T-helper 1 cell treated with Interleukin-12 subunit alpha and Interleukin-12 subunit beta and Interleukin-4 antibody, amounts not matched to agents 30 ng/mL and 1 ng/mL, for 36 hours (primary cell): Measurements from ENCODE around the gene MFSD12. TPM values are rescaled to one million over a fixed set of nuclear protein-coding genes. Genes with fewer than 3 reads are reported as not detected.

Experiments
- intact Hi-C: fragments of 100-400 bp; cut with micrococcal nuclease; formaldehyde crosslinking; loops from one replicate; pipeline ENCODE4 v1.15.1; 2024
- total RNA-seq: library from RNA; stranded (reverse); gene quantifications from 2 replicates; pipeline ENCODE4 v1.2.3, GENCODE V29; 2022

Gene MFSD12
- total RNA-seq, 1 donor from 2014 or later = 89.0 TPM

DNA sequence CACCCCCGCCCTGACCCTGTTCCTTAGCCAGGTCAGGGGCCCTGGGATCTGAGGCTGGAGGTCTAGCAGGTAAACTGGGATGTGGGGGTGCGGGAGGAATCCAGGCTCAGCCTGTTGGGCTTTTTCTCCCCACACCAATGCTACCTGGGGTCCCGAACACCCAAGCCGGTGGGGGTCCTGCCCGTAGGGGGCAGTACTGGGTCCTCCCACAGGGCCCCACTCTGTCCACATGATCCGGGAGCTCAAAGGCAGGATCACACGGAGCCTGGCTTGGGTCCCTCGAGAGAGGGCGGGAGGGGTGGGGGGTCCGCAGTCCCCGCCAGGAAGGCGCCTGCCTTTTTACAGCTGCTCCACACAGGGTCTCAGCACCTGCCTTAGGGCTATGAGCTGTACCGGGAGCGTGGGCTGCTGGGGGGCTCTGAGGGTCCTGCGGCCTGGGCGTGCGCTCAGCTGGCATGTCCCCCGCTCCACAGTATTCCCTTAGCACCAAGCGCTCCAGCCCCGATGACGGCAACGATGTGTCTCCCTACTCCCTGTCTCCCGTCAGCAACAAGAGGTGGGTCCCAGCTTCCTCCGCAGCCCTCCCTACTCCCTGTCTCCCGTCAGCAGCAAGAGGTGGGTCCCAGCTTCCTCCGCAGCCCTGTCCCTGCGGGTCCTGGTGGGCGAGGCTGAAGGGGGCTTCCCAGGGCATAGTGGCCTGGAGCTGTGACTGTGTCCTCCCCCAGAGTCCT lies 30.7 kb downstream of the MFSD12 start:
- intact Hi-C loops = no loop called here

DNA sequence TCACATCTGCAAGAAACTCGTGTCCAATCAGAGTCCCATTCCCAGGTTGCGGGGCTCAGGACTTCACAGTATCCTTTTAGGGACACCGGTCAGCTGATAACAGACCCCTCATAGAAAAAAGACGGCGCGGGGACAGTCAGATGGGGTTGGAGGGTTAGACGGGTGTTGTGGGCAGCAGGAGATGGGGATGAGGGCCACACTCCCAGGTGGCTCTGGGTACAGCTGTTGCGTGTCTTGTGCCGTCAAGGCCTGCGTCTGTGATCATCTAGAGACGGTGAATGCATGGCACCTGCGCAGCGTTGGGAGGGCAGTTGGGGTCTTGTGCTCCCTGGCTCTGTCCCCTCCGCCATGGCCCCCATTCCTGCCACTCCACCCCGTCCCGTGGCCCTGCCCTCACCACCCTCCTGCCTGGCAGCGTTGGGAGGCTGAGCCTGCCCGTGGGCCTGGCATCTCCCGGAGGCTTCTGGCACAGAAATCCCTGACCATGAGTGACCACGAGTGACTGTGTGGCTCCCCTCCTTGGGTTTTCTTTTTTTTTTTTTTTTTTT lies 32.4 kb downstream of the MFSD12 start:
- intact Hi-C loops = no loop called here

DNA sequence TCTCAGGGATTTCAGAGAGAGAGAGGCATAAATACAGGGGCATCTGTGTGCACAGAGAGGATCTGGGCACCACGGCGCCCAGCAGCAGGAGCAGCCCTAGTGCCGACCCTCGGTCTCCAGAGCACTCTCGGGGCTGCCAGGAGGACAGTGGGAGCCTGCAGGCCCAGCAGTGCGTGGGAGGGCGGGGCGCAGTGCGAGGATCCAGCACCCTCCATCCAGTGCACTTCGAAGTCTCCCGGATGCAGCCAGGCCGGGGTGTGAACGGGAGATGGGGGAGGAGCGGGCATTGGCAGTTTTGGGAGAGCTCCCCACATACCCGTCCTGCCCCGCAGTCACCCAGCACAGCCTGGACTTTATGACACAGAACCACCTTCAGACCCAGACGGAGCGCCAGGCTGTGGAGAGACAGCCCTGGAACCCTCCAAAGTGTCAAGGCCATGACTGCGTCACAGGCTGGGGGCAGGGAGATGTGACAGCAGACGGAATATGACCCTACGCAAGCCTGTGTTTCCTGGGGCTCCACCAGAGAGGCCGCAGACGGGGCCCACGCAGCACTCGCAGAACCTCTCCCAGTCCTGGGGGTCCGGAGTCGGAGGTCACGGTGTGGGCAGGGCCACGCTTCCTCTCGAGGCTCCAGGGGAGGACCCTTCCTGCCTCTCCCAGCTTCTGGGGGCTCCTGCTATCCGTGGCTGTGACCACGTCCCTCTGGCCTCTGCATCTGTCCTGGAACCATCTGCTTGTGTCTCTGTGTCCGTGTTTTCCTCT lies 33.1 kb downstream of the MFSD12 start:
- intact Hi-C loops = no loop called here

DNA sequence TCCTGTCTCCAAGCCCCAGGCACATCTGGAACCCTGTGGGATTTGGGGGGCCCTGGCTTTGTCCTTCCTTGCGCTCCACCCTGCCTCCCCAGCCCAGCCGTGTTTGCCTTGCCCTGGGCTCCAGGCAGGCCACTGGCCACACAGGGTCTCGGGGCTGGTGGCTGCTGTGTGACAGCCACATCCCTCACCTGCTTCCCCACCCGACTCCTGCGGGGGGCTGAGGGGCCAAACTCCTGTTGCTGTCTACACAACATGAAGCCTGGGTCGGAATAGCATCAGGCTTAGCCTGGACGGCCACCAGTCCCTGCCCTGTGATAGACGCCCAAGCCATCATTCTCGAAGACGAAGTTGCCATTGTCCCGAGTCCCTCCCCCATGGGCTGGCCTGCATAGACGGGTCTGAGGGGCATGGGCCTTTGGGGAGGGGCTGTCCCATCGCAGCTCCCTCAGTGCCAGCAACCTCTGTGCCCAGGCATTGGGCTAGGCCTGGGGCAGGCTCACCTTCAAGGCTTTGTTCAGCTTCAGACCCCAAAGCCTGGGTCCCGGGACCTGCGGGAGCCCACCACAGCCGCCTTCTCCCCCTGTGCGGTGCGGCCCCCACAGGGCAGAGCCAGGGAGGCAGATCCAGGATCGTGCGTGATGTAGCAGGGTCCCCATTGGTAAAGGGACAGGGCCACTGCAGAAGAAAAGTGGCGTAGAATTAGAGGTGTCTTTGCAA lies 33.9 kb downstream of the MFSD12 start:
- intact Hi-C loops = no loop called here

DNA sequence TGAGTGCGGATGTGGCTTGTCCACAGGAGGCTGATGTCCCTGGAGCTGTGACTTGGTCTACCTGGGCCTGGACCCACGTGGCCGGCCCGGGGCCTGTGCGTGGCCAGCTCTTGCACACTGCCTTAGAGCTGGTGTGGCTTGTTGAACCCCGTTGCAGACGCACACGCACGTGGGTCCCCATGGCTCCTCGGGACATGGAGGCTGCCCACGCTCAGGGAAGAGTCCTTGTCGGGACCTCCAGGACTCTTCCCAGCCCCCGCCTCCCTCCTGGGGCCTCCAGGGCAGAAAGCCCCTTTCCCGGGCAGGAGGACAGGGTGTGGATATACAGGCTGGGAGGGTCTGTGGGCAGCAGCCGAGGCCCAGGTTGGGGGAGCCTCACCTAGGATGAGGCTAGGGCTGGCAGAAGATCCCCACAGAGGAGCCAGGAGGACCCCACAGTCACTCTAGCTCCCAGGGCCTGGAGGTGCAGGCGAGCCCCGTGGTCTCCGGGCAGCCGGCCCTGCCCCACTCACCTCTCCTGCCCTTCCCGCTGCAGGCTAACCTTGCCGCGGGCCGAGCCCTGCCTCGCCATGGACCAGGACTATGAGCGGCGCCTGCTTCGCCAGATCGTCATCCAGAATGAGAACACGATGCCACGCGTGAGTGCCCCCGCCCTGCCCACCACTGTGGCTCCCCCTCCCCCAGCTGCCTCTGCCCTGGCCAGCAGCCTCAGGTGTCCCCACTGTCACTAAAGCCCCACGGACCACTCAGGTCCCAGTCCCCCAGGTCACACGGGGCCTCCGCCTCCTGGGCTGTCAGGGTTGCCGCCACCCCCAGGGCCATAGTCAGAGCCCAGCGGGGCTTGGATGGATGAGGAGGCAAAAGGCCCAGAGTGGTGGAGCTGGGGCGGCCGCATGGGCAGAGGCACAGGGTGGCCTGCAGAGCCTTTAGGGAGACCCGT lies 34.7 kb downstream of the MFSD12 start:
- intact Hi-C loops = no loop called here

DNA sequence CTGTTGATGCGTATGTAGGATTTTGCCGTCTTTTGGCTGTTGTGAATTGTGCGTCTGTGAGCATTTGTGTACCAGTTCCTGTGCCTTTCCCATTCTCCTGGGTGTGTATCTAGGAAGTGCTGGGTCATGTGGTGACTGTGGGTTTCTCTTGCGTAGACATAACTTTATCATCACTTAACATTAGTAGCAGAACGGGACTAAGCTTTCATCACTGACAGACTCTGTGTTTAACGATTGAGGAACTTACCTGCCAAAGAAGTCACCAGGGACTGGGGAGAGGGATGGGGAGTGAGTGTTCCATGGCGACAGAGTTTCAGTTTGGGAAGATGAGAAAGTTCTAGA lies 36.3 kb downstream of the MFSD12 start:
- intact Hi-C loops = no loop called here

DNA sequence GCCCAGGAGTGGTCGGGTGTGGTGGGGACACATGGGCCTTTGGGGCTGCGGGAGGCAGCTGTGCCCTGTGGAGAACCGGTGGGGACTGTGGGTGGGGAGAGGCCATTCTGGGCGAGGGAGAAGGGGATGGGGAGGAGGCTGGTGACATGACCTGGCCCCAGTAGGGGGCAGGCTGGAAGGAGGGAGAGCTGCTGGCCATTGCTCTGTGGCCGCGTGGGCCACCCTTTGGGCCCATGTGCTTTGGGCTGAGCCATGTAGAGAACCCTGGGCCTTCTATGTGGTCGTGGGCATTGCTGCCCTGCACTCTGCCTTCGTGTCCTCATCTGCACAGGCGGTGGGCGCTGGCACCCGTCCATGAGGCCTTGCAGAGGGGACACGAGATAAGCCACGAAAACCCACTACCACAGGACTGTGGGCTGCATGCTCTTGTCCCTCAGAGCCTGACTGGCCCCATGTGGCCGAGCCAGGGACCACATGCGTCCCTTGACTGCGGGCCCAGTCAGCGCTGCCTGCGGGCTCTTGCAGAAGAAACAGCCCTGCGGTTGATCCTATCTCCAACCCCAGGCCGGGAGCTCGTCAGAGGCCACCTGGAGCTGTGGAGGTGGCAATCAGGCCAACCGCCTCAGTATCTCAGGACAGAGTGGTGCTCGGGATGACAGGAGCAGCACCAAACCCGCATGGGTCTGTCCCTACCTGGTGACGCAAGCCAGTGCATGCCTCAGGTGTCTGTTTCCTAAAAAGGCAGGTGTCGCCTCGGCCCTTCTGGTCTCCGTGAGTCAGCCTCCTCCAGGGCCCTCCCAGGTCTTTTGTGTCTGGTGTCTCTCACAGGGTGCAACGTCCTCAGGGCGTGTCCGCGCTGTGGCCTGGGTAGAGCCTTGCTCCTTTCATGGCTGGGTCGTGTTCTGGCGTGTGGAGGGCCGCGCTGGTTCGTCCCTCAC lies 37.0 kb downstream of the MFSD12 start:
- intact Hi-C loops = no loop called here

DNA sequence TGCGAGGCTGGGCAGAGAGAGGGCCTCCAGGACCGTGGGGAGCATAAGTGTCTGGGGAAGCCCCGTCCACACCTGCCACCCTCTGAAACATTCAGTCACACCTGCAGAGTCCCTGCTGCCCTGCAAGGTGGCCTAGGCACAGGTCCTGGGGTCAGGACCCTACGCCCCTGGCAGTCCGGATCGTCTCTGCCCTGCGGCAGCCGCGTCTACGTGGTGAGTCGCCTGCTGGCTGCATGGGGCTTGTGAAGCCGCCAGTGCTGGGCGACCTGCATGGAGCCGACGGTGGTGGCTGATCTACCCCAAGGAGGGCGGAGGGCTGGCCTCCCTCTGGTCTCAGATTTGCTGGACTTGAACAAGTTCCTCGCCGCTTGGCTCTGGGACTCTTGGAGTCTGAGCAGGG lies 38.3 kb downstream of the MFSD12 start:
- intact Hi-C loops = no loop called here

DNA sequence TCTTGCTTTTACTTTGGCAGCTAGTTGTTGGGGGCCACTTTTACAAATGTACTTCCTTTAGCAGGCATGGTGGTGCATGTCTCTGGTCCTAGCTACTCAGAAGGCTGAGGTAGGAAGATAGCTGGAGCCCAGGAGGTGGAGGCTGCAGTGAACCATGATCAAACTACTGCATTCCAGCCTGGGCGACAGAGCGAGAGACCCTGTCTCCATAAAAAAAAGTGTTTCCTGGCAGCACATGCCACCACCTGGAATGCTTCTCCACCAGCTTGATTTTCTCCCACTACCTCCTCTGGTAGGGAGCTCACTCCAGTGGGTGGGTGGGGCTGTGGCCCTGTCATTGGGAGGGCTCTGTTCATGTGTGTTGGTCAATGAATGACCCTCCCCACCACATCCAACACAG lies 38.7 kb downstream of the MFSD12 start:
- intact Hi-C loops = no loop called here

DNA sequence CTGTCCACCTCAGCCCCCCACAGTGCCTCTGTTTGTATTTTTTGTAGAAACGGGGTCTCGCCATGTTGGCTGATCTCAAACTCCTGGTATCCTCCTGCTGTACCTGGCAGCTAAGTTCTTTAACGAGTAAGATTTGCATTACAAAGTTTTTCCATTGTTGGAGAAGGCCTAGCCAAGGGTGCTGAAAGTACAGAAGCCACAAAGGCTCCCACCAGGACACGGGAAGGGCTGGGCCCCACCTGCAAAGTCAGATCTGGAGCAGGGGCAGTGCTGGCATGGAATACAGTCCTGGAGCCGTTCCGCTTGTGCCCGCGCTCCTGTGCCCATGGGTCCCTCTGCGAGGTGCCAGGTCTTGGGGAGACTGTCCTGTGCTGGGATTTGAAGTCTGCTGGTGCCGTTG lies 39.1 kb downstream of the MFSD12 start:
- intact Hi-C loops = no loop called here

DNA sequence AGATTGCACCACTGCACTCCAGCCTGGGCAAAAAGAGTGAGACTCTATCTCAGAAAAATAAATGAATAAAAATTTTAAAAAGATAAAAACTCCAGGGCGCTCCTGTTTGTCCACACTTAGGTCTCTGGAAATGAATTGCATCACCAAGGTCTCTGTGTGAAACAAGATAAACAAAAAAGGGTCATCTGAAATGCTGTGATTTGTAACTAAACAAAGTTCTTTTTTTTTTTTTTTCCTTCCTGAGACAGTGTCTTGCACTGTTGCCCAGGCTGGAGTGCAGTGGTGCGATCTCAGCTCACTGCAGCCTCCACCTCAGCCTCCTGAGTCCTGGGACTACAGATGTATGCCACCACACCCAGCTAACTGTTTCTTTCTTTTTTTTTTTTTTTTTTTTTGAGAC lies 39.7 kb downstream of the MFSD12 start:
- intact Hi-C loops = no loop called here

DNA sequence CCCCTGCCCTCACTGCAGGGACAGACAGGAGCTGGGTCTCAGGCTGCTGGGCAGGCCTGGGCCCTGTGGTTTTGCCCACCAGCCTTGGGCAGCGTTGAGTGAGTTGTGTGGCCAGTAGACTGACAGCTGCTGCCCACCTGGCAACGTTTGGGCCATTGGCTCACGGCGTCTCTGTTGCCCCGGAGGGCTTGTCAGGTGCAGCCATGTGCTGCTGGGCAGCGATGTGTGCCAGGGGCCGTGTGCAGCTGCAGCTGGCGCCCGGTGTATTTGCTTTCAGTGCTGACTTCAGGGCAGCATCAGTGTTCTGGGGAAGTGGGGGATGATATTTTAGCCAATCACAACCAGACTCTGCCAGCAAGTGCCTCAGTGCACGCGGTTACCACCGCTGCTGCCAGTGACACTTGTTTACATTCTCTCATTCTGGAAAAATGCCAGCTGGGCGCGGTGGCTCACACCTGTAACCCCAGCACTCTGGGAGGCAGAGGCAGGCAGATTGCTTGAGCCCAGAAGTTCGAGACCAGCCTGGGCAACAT lies 40.6 kb downstream of the MFSD12 start:
- intact Hi-C loops = no loop called here

DNA sequence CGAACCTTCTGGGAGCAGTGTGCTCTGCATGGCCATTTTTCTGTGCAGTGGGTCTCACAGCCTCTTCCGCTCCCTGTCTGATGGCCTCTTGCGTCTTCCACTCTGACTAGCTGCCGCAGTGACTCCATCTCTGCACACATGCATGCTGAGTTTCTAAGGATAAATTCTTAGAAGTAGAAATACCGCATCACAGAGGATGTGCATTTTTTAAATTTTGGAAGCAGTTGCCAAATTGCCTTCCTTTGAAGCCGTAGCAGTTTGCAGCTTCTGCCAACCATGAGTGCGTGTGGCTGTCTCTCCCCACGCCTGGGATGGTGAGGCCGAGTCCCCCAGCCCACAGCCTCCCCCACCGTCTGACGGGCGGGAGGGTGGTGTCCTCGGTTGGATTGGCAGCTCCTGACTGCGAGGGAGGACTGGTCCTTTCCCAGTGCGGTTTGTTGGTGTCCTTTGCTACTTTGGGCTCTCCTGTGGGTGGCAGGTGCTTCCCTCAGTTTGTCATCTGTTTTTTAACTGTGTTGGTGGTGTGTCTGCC lies 41.4 kb downstream of the MFSD12 start:
- intact Hi-C loops = no loop called here

DNA sequence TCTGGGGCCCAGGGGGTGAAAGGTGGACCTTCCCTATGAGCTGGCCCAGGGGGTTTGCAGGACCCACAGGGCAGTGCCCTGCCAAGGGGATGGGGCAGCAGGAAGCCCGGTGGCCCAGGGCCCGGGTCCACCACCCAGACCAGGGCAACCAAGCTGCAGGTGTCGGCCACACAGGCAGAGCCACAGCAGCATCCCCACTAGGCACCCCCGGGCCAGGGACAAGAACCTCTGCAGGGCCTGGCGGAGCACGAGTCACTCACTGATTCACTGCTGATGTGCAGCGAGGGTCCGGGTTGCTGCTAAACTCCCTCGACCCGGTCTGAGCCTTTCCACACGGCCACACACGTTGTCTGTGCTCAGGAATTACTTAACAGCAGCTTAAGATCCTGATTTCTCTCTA lies 42.5 kb downstream of the MFSD12 start:
- intact Hi-C loops = no loop called here

DNA sequence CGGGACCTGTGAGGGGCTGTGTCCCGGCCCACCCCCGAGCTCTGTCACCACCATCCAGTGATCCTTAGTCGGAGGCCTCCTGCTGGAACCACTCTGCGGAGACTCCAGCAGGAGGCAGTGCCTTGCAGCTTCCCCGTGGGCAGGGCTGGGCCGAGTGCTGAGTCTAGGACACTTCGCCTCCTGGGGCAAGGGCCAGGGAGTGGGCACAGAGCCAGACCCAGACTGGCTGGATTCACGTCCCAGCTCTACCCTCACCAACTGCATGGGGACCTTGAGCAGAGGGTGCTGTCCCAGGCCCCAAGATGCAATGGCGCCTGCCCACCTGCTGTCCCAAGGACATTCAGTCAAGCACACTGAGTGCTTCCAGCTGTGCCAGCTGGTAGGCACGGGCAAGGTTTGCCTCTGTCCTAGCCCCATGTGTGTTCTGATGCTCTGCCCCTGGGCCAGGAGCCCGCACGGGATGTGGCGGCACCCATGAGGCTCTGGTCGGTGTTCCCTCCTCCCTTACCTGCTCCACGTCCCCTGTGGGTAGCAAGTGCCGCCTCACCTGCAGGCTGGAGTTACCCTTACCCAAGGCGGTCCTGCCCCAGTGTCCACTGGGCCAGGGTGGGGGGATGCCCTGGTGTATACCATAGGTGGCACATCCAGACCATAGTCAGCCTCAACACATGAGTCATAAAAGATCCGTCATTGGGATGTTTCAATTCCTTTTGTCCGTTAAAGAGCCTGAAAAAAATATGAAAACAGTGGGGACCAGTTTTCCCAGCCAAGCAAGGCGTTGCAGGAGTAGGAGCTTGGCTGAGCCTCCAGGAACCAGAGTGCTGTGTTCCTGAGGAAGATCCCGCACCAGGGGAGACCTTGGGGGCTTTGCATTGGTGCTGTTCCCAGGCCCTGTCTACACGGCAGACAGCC lies 43.9 kb downstream of the MFSD12 start:
- intact Hi-C loops = no loop called here

DNA sequence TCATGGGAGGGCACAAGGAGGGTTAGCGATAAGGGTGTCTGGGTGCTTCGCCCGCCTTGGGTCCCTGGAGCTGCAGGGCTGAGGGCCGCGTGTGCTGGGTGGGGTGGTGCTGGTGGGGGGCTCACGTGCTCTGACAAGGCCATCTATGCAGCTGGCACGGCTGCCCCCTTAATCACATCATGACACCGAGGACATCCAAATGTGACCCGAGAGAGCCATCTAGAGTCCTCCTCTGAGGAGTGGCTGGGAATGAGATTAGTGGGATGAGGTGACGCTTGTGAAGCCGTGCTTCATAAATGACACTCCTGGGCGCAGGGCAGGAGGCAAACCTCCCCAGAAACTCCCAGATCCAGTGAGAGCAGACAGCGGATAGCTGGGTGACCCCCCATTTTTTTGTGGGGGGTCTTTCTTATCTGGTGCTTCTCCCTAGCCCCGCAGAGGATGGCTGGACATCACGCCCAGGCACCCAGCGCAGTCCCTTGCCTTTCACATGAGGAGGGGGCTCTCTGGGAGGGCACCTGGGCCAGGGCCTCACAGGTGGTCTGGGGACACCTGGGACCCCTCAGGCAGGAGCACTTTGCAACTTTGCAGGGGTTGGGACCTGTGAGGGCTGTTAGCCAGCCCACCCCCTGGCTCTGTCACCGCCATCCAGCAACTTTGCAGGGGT lies 44.7 kb downstream of the MFSD12 start:
- intact Hi-C loops = no loop called here

DNA sequence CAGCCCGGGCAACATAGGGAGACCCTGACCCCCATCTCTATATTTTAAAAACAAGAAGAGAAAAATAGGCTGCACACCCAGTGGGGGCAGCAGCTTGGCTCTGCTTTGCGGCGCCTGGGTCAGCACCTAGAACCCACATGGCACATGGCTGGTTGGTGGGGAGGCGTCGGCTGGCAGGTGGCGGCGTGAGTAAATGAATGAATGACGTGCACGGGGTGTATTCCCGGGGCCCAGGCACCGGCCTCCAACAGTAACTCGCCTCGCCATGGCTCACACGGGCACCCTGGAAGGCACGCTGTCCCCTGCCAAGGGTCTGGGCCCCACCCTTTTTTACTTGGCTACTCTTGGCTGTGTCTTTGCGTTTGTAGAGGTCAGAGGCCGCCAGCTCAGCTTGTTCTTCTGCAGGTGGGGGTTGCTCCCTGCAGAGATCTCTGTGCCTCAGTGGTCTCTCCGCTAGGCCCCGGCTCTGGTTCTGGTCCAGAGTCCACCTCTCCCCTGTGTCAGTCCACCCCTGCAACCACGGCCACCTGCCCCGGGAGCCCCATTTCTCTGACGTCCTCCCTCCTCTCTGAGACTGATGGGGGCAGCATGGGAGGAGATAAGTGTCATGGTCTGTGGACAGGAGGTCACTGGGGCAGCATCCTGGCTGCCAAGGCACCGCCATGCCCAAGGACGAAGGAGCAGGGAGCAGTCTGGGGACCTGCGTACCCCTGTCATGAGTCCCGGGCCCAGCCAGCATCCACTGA lies 45.7 kb downstream of the MFSD12 start:
- intact Hi-C loops = no loop called here
